GM19455 (cell line): Measurements from ENCODE around the gene FAM83F.
A peak's percentile ranks its signal among the peaks of the same experiment; 100 is the strongest.
"Not testable (repeated sequence)": the region's sequence is repeated elsewhere in the genome, so short reads cannot be mapped to it uniquely, and the experiment has no call there.

Experiments used
- ATAC-seq: cut with Tn5 transposase; IDR thresholded peaks from one replicate; pipeline ENCODE4 v1.9.1; 2021; ENCODE audit not compliant: unreplicated experiment

FAM83F gene

GRCh38 chr22:39994566-39995392 is at the start of gene FAM83F:
Gene FAM83F (plus strand): TSS chr22:39994954. CDS start chr22:39995043, 89 bp downstream.
- no peak for ATAC-seq

GRCh38 chr22:39946126-39946502 is 48.6 kb upstream of the FAM83F start:
- ATAC-seq: no peak

GRCh38 chr22:39946503-39947219 is 48.1 kb upstream of the FAM83F start:
- ATAC-seq: no peak

- ATAC-seq: no peak
These were observed 47.2 kb upstream of the FAM83F start for GRCh38 chr22:39947220-39948216.

- no peak for ATAC-seq
These were observed 44.6 kb upstream of the FAM83F start for GRCh38 chr22:39949964-39950737.

- ATAC-seq: not testable (repeated sequence)
These were observed 43.0 kb upstream of the FAM83F start for GRCh38 chr22:39951603-39952293.

- no peak for ATAC-seq
These were observed 42.4 kb upstream of the FAM83F start for GRCh38 chr22:39952347-39952746.

- ATAC-seq: no peak
These were observed 41.7 kb upstream of the FAM83F start for GRCh38 chr22:39953101-39953500.

GRCh38 chr22:39954584-39955055 is 40.1 kb upstream of the FAM83F start:
- no peak for ATAC-seq

GRCh38 chr22:39955675-39956074 is 39.1 kb upstream of the FAM83F start:
- ATAC-seq: no peak

GRCh38 chr22:39956932-39957664 is 37.7 kb upstream of the FAM83F start:
- ATAC-seq: no peak

GRCh38 chr22:39958009-39958711 is 36.6 kb upstream of the FAM83F start:
- ATAC-seq: no peak

GRCh38 chr22:39958949-39959639 is 35.7 kb upstream of the FAM83F start:
- no peak for ATAC-seq

- ATAC-seq: no peak
These were observed 34.9 kb upstream of the FAM83F start, which contains the start of gene TMA7B for GRCh38 chr22:39959640-39960447. Gene TMA7B (plus strand): TSS chr22:39960397. CDS start chr22:39964375, 3,978 bp downstream.

GRCh38 chr22:39960791-39961746 is 33.7 kb upstream of the FAM83F start:
- ATAC-seq: peak; percentile 71

GRCh38 chr22:39962071-39962470 is 32.7 kb upstream of the FAM83F start:
- no peak for ATAC-seq
